GOT3 (cell line): Measurements from ENCODE around the gene KRT4.

Experiments
- DNase-seq: peaks from one replicate; lab custom pipeline; 2025; ENCODE audit warnings: mixed read lengths; lab: John Stamatoyannopoulos, UW

The KRT4 gene

DNA sequence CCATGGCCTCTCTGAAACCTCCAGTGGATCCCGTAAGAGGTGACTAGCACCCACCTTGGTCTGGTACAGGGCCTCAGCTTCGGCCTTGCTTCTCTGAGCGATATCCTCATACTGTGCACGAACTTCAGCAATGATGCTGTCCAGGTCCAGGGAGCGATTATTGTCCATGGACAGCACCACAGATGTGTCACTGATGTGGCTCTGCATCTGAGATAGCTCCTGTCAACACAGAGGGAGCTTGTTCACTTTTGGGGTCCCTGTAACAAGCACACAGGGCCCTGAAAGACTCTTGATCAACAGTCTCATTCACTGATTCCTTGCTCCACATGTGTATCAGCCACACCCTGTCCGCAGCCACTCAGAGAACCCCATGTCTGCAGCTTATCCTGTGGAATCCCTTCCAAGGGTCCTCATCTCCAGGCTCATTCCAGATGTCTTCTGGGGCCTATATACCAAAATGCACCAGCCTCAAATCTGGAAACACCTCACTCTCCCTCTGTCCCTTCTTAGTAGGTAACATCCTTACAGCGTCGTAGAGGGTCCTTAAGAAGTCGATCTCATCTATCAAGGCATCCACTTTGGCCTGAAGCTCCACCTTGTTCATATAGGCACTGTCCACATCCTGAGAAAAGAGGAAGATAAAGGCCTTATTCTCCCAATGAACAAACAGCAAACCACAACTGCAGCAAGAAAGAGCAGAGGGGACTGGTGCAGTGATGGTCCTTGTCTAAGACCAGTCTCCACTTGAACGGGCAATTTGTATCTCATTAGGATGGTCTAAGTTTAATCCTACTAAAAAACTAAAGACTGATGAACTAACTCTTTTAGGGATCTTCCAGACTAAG is 21.5 kb downstream of the KRT4 start:
- no peak for DNase-seq

DNA sequence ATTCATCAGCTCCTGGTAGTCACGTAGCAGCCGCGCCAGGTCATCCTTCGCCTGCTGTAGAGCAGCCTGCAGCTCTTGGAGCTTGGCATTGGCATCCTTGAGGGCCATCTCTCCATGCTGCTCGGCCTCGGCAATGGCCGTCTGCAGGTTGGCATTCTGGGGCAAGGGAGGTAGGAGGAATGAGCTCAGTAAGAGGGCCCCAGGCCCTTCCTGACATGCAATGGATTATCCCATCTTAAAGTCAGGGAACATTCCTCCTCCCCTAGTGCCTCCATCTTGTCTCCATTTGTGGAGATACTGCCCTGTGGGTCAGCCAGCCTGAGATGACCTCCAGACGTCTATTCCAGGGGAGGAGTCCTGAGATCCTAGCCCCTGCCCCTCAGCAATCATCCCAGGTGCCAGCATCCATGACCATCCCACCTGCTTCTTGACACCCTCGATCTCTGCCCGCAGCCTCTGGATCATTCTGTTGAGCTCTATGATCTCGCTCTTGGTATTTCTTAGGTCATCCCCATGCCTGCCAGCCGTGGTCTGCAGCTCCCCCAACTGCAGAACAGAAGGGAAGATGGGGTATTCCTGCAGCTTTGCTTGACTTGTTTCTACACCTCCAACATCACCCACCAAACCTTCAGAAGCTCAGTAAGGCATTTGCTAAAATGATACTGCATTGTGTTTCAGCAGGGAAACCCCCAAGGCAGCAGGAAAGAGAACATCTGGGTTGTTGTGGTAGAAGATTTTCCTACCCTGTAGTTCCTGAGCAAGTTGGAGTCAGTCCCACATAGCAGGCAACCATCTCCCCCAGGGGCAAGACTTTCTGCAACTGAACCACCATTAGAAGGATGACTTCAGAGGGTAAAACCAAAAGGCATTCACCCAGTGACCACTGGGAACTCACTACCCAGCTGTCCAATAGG is 22.4 kb downstream of the KRT4 start:
- DNase-seq: no peak

DNA sequence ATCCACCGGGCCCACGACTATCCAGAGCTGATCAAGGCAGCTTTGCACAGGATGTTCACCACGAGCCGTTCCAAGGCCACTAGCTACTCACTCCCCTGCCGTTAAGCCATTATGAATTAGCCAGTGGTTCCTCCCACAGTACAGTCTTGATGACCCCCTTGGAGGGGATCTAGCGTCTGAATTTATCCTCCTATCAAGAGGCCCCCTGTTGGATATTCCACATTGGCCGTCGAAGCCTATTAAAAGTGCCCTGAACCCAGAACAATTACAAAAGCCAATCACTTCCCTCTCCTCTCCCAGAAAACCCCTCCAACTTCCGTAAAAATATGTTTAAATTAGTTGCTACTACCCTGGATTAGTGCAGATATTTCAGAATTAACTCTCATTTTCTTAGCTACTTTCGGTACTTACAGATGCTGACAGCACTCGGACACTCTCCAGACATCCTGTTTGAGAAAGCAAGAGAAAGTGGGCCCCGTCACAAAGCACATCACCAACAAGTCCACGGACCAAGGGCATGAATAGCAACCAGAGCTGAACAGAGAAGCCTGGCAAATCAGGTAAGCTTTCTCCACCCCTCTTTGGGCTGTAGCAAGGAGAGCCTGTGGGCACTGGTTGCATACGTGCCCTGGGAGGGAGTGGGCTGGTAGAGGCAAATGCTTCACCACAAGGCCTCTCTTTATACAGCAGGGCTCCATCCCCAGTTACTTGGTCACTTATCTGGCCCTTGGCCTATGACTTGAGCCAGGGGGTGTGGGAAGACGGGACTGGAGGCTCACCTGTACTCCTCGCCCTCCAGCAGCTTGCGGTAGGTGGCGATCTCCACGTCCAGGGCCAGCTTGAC is 23.3 kb downstream of the KRT4 start:
- DNase-seq: no peak

DNA sequence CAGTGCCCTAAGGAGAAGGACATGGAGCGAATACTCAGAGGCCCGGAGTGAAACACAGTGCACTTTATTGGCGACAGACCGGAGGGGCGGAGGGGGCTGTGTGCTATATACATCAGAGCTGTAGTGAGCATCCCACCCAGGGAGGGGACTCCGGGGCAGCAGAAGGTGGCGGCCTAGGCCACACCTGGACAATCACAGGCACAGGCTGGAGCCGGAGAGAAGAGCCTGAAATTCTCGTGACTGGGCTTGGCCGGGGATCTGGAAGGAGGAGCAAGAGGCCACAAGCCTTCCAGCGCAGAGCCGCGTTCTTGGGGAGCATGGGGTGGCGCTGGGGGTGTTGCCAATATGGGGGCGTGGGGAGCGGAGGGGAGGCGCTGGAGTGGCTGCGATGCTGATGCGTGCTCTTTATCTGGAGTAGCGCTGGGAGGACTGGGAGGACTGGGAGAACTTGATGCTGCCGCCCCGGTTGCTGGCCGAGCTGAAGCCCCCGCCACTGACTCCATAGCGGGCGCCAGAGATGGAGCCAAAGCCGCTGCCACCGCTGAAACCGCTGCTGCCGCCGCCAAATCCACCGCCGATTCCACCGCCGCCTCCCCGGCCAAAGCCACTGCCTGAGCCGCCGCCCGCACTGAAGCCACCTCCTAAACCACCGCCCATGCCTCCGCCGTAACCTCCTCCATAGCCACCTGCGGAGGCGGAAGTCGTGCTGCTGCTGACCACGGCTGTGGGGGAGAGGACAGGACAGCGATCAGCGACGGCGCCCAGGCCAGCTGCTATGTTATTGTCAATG is 24.1 kb downstream of the KRT4 start:
- DNase-seq: no peak

DNA sequence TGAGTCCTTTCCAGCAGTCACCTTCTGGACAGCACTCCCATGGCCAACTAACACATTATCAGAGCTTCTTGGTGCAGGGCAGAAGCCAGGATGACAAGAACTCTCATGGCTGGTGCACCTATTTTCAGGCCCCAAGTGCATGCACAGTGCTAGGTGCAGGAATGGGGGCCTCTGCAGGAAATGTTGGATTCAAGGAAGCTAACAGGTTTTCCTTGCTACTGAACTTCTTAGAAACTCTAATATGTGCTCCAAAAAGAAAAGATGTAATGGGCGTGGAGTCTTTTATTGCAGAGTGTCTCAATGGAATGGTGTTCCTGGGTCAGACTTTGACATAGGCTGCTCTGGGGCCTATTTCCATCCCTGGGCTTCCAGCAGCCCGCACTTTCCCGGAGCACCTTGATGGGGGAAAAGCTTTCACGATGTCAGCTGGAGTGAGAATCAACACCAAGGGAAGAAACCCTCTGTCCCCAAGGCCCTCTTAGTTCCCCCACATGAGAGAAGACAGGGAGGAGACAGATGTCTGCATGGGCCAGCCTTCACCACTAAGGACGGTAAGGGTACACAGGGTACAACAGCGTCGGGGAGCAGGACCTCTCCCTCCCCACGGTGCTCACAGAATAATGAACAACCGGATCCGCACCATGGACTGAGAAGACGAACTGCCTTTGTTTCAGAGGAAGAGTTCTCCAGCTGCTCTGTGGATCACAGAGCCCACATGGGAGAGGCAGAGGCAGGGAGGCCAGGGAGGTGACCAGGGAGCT is 24.9 kb downstream of the KRT4 start:
- no peak for DNase-seq

DNA sequence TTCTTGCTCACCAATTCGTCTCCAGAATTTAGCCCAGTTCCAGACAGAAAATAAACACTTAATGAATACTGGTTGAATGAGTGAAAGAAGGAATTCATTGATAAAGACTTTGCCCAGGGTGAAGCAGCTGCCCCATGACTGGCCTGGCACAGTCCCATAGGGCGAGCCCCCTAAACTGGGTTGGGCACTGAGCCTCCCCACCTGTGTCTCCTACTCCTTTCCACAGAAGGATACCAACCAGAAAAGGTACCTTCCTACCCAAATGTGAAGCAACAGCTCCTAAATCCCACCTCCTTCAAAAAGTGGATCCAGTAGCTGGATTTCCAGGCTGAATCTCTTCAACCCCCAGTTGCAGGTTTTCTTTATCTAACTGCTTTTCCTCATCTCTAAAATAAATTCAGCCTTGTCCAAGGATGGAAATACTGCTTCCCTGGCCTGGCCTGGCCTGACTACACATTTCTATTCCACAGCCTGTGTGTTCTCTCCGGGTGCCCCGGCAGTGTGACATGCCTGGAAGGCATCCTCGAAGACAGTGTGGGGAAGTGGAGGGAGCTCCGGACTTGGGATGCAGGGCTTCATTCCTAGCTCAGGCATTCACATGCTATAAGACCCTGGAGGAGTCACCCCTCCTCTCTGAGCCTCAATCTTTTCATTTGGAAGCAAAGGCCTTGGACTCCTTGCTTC is 25.6 kb downstream of the KRT4 start:
- no peak for DNase-seq

DNA sequence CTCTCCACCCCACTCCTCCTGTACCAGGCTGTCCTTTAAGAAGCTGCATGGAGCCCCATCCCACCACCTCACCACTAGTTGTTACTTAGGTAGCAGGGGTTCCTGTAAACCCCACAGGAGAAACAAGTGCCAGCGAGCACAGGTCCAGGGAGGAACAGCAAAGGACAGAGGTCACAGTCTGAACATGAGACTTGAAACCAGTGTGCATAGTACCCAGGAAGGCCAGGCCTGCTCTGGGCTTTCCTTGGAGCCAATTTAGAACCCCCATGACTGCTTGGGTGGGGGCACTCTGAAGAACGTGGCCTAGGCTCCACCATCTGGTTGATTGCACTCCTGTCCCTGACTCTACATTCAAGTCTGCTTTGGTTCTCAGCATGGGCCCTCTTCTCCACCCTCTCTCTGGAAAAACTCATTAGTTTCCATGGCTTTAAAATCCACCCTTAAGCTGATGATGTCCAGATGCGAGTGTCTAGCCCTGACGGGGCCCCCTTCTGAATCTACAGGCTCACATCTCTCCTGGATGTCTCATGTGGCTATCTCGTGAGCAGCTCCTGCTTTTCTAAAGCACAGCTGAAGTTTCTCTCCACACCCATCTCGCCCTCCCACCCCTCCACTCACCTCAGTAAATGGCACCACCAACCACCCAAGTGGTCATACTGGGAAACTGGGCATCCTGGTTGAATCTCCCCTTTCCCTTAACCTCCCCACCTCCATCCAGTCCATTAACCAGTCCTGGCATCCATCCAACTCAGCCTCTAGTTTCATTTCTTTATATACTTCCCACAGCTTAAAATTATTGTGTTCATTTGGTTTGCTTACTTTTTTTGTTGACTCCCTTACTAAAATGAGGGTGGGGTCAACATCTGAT is 26.4 kb downstream of the KRT4 start:
- no peak for DNase-seq

DNA sequence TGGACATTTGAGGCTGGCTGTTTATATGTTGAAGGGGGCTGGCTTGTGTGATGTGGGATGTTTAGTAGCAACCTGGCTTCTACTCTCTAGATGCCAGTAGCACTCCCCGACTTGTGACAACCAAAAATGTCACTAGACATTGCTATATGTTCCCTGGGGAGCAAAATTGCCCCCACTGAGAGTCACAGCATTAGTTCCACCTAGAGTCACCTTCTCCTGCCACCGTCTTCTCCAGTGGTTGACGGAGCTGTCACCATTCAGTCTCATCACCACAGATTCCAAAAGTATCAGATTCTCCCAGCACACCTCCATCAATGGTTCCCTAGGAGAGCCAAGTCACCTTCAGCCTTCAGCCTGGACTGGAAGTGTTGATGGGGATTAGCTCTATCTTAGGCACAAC is 29.0 kb downstream of the KRT4 start:
- no peak for DNase-seq

DNA sequence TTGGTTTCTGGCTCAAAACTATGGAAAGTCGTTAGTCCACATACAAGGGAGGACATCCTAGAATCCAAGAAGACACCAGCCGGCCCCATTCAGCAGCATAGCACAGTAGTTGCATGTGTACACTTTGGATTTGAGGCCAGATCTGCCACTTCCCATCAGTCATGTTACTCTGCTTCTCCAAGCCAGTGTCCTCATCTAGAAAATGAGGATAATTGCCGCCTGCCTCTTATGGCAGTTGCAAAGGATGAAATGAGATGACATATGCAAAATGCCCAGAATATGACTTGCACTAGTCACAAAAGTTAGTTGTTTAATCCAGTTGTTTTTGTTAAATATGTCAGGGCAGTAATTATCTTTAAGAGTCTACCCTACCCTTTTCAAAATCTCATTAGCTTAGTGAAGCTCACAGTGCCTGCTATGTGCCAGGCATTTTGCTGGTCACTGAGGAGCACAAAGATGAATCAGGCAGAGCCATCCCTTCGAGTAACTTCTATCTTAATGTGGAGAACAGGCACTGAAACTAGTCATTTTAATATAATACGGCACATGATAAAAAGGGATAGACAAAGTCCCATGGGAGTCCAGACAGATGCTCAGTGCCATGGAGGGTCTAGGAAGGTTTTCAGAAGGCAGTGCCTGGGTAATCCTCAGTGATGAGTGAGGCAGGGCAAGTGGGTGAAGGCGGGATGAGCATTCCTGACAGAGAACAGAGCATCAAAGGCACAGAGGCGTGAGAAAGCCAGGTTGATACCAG is 30.2 kb downstream of the KRT4 start:
- DNase-seq: no peak

DNA sequence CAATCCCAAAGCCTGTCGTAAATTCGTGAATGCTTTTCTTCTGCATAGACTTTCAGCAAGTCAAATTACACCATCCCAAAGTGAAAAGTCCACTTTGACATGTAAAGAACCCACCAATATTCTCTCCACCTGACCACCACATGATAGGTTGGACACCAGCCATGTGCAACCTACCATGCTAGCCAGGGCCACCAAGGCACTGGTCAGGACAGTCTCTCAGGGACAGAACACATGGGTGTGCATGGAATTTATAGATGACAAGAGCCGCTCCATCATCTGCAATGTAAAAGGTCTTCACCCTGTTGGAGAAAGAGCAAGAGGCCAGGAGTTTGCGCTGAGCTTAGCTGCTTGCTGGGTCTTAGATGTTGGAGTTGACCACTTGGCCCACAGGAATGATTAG is 31.4 kb downstream of the KRT4 start:
- DNase-seq: no peak

DNA sequence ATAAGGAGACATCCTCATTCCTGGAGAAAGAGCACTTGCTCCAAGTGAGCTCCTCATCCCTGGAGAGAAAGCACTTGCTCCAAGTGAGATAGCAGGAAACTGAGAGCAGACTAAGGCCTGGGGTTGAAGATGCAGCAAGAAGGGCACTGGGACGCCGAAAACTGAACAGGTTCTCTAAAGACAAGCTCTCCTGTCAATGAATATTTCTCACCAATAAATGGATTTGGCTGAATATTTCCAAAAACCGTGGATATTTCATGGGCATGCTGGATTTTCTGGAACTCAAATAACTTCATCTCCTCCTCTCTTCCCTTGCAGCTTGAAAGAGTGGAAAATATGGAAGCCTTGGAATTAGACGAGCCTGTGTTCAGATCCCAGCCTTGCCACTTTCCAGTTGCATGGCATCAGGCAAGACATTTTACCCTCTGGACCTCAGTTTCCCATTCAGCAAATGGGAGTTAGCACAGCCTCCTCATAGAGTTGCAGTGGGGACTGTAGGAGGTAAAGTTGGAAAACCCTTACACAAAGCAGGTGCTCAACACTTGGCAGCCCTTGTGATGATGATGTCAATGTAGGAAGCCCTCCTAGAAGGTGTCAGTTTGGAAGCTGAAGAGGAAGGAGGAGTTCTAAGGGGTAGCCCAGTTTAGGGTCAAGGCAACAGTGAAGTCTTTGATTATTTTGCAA is 32.4 kb downstream of the KRT4 start:
- no peak for DNase-seq

DNA sequence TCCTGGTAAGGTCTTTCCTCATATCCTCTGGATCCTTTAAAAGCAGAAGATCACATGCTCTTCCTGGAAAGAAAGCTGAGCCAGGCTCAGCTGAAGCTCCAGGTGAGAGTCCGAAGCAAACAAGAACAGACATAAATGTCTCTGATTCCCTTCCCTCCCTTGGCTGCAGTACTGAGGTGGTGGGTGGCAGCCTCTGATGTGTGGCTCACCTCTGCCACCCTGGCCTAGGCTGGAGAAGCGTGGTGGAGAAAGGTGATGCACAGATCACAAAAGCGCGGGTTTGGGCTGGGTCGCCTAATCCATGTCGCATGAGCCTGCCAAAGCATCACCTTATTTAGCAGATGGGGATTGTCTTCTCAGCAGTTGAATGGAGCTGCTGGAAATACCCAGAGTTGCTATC is 34.0 kb downstream of the KRT4 start:
- no peak for DNase-seq

DNA sequence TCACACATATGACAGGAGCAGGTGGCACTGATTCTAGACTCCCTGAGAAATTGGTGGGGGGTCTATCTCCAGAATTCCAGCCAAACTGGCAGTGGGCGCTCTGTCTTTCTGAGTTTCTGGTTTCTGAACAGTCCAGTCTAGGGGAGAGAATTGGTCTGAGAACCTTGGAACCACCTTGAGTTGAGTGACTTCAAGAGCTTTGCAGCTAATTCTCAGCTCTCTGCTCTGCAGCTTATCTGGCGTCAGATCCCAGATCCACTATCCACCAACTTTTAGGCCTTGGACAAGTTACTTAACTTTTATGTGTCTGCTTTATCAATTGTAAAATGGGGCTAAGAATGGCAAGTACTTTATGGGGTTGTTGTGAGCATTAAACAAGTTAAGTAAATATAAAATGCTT is 35.1 kb downstream of the KRT4 start:
- no peak for DNase-seq

DNA sequence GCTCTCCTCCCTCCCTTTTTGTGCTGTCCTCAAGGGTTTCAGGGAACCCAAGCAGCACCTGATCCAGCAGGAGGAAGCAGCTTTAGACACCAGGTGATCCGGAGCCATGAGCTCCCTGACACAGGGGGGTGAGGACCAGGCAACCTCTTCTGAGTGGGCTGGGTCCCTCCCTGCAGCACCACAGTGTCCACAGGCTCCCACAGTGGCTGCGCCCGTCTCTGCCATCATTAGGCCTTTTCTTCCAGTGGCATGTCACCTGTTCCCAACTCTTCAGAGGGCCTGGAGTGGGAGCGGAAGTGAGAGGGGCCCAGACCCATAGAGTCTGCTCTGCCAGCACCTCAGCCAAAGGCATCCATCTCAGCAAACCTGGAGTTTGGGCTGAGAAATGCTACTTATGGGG is 36.4 kb downstream of the KRT4 start:
- no peak for DNase-seq

DNA sequence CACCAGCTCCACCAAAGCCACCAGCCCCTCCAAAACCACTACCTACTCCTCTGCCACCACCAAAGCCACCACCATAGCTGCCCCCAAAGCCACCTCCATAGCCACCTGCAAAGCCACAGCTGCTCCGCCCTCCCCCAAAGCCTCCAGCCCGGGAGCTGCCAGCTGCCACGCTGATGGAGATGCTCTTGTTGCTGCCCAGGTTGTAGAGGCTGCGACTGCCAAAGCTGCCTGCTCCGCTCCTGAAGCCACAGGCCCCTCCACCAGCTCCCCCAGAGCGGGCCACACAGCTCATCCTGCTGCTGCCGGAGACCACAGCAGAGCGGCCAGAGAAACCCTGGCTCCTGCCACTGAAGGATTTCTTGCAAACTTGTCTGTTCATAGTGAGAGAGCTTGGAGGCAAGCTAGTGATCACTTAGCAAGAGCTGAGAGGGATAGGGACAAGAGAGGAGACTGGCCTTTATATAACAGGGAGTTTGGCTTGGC is 37.0 kb downstream of the KRT4 start, which contains the start of gene KRT76:
Gene KRT76 (minus strand): TSS at position 433 of the 483 bp plus-strand sequence. CDS start 54 bp downstream, at position 379.
- no peak for DNase-seq

DNA sequence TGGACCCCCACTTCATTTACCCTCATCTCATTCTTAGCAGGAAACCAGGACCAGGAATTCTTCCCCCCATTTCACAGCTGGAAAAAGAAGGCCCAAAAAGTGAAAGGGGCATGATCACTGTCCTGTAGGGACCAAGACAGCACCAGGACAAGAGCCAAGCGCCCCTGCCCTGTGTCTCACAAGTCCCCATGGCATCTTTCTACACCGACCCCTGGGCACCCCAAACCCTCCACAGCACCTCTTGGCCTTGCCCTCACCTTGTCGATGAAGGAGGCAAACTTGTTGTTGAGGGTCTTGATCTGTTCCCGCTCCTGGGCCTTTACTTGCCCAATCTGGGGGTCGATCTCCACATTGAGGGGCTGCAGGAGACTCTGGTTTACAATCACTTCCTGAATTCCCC is 37.5 kb downstream of the KRT4 start:
- no peak for DNase-seq

DNA sequence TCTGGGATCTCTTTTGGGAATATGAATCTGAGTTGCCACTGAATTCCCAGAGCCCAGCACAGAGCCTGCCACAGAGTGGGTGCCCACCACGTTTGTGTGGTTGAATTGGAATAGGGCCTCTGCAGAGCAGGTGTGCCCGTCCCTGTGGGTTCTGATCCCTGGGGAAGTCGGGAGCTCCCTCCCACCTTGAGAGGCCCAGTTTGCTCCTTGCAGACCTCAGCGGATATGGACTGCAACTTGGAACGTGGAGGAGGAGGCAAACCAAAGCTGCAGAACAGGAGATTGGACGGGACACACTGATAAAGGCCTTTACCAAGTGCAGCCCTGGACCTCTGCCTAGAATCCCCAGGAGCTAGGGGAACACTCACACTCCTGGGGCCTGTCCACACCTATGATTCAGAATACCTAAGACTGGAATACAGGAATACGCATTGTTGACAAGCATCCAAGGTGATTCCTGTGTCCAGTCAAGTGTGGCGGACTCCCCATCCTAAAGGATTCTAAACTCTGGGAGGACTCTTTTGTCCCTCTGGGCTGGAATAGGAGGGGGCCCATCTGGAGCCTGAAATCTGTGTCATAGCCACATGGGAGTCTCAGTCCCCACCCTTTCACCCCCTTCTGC is 39.2 kb downstream of the KRT4 start:
- DNase-seq: no peak
